Caco-2 (cell line): ENCODE measurements around the gene NELFA. TPM values are rescaled to one million over a fixed set of nuclear protein-coding genes. Genes with fewer than 3 reads are reported as not detected.
A peak's percentile ranks its signal among the peaks of the same experiment; 100 is the strongest.

Experiments
- BruUV-seq: library from RNA; stranded (reverse); fragments of 400-500 nt; replicated peaks from 2 replicates; lab custom pipeline; 2021; lab: Mats Ljungman, UMichigan
- CTCF ChIA-PET: fragments of 300-600 bp; sonication (Branson Sonifier 250); formaldehyde crosslinking; loops from one replicate; lab custom pipeline; 2022; ENCODE audit warnings: antibody characterized with exemption; lab: Charles Lee
- POLR2A ChIA-PET: fragments of 300-600 bp; sonication (Branson Sonifier 250); formaldehyde crosslinking; loops from one replicate; lab custom pipeline; 2022; ENCODE audit warnings: antibody characterized with exemption; lab: Charles Lee
- DNase-seq, 2 experiments: peaks; one replicate each; pipeline versions ENCODE4 v3.0.0 to v3.0.0-alpha.2; 2020 to 2022
- H3K27me3 ChIP-seq: replicated peaks from 2 replicates; pipeline ENCODE4 v1.6.0; 2011; ENCODE audit warnings: low read length; ENCODE audit not compliant: control insufficient read depth, insufficient read depth
- H3K36me3 ChIP-seq: 2 replicates; pipeline ENCODE4 v1.5.1; 2011; ENCODE audit warnings: low read length; ENCODE audit not compliant: control insufficient read depth, insufficient read depth
- H3K4me1 ChIP-seq: fragments of 250-450 bp; sonication (Bioruptor Pico); 2 replicates; pipeline ENCODE4 v1.5.1; 2020; ENCODE audit warnings: mild to moderate bottlenecking
- H3K4me3 ChIP-seq: 2 replicates; pipeline ENCODE4 v1.5.1; 2011; ENCODE audit warnings: low read depth, mild to moderate bottlenecking, control low read depth, low read length
- H3K9me3 ChIP-seq: fragments of 250-450 bp; sonication (Bioruptor Pico); 2 replicates; pipeline ENCODE4 v1.5.1; 2020; ENCODE audit warnings: mild to moderate bottlenecking, moderate library complexity
- H3K27ac Mint-ChIP-seq: one replicate; pipeline ENCODE4 v1.8.0; 2022; ENCODE audit warnings: mixed read lengths; ENCODE audit not compliant: unreplicated experiment
- H3K27me3 Mint-ChIP-seq: one replicate; pipeline ENCODE4 v1.8.0; 2022; ENCODE audit warnings: mixed read lengths; ENCODE audit not compliant: insufficient read depth, unreplicated experiment
- H3K36me3 Mint-ChIP-seq: one replicate; pipeline ENCODE4 v1.8.0; 2022; ENCODE audit warnings: mild to moderate bottlenecking, mixed read lengths; ENCODE audit not compliant: insufficient read depth, unreplicated experiment
- H3K4me1 Mint-ChIP-seq: one replicate; pipeline ENCODE4 v1.8.0; 2022; ENCODE audit warnings: low read depth, mixed read lengths; ENCODE audit not compliant: unreplicated experiment
- H3K4me3 Mint-ChIP-seq: one replicate; pipeline ENCODE4 v1.8.0; 2022; ENCODE audit warnings: mild to moderate bottlenecking, moderate library complexity, mixed read lengths; ENCODE audit not compliant: unreplicated experiment
- H3K9me3 Mint-ChIP-seq: one replicate; pipeline ENCODE4 v1.8.0; 2022; ENCODE audit warnings: mixed read lengths; ENCODE audit not compliant: unreplicated experiment
- intact Hi-C: fragments of 100-400 bp; cut with micrococcal nuclease; formaldehyde crosslinking; loops from one replicate; pipeline ENCODE4 v1.10.0; 2022; ENCODE audit not compliant: unreplicated experiment
- total RNA-seq: library from RNA; stranded (reverse); gene quantifications from 2 replicates; pipeline ENCODE4 v1.2.3, GENCODE V29; 2022
- TF ChIP-seq, protein P1 (sequence below), 2 experiments: fragments of 200-600 bp in 1 of 2; IDR thresholded peaks; 1 replicate in 1 of 2; 2 replicates in 1 of 2; pipeline versions ENCODE4 v1.5.1 to v1.8.0; 2011 to 2022; ENCODE audit warnings: antibody characterized with exemption in 1 of 2, control low read depth in 1 of 2, inconsistent platforms in 1 of 2, low read depth in 1 of 2, low read length in 1 of 2, mild to moderate bottlenecking in 1 of 2, moderate library complexity in 1 of 2; ENCODE audit not compliant: insufficient read depth in 1 of 2, severe bottlenecking in 1 of 2, unreplicated experiment in 1 of 2

NELFA gene
- total RNA-seq, 1 experiment from 2014 or later, result 53.0 TPM

DNA sequence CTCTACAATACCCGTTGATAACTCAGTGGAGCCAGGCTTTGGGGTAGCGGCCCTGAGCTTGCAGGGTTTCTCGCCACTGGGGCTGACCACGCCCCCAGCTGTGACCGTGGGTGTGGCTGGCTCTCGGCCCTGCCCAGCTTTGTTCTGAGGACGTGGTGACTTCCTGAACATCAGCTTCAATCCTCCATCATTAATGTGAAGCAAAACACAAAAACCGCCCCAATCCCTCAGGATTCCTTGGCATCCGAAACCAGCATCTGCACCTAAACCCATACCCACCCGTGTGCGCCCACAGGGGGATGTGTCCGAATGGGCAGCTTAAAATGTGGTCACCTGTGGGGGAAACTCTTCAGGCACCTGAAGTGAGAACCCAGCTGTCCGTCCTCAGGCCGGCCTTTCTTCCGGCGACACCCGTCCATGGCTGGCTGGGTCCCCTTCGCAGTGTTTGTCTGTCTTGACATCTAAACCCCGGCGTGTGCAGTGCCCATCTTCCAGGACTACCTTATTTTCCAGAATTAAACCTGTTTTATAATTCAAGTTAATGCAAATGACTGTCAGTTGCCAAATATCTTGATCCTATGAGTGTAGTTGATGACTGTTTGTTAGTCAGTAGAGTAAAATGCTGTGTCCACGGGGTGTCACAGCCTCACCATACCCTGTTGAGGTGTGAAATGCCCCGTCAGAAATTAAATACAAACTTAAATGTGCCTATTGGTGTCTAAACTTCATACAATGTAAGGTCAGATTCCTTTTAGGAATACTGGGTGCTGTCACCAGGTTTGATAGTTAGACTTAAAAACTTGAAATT lies 27.3 kb downstream of the NELFA start:
- H3K4me3 Mint-ChIP-seq, result no peak overlapping the region
- TF ChIP-seq, protein P1, sequence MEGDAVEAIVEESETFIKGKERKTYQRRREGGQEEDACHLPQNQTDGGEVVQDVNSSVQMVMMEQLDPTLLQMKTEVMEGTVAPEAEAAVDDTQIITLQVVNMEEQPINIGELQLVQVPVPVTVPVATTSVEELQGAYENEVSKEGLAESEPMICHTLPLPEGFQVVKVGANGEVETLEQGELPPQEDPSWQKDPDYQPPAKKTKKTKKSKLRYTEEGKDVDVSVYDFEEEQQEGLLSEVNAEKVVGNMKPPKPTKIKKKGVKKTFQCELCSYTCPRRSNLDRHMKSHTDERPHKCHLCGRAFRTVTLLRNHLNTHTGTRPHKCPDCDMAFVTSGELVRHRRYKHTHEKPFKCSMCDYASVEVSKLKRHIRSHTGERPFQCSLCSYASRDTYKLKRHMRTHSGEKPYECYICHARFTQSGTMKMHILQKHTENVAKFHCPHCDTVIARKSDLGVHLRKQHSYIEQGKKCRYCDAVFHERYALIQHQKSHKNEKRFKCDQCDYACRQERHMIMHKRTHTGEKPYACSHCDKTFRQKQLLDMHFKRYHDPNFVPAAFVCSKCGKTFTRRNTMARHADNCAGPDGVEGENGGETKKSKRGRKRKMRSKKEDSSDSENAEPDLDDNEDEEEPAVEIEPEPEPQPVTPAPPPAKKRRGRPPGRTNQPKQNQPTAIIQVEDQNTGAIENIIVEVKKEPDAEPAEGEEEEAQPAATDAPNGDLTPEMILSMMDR (IDR thresholded peaks at IDR 0.05; ENCODE audit: insufficient read depth in 1 of 2, low read depth in 1 of 2, low read length in 1 of 2, severe bottlenecking in 1 of 2, unreplicated experiment in 1 of 2), result no peak
- H3K27me3 Mint-ChIP-seq, result no peaks in the 10 kb centered on the region
- ChIA-PET CTCF (interaction anchor here (0.6 kb wide), 1 partner anchor 125 kb away, joined by 3 read pairs; no protein-coding TSS in a partner anchor), POLR2A (interaction anchor here (0.6 kb wide), 1 partner anchor 18 kb away, joined by 3 read pairs; no protein-coding TSS in a partner anchor)
- peak overlapping the region; percentile 30 for H3K27ac Mint-ChIP-seq
- H3K4me3 ChIP-seq, result no peak overlapping the region
- no peaks in the 10 kb centered on the region for H3K9me3 ChIP-seq
- no peaks in the 10 kb centered on the region for H3K9me3 Mint-ChIP-seq
- no peaks in the 10 kb centered on the region for H3K27me3 ChIP-seq
- BruUV-seq, result TSS peak; percentile 26
- intact Hi-C loops, result loop anchor here (10.0 kb wide), 1 partner anchor 203 kb away; no protein-coding TSS in a partner anchor
- peaks cover 6% of the 10 kb centered on the region for H3K36me3 ChIP-seq
- peaks cover 99% of the 10 kb centered on the region for H3K36me3 Mint-ChIP-seq
- H3K4me1 ChIP-seq, result no peaks in the 10 kb centered on the region
- peak in 1 of 2 experiments; percentile 38 for DNase-seq
- H3K4me1 Mint-ChIP-seq, result no peaks in the 10 kb centered on the region

DNA sequence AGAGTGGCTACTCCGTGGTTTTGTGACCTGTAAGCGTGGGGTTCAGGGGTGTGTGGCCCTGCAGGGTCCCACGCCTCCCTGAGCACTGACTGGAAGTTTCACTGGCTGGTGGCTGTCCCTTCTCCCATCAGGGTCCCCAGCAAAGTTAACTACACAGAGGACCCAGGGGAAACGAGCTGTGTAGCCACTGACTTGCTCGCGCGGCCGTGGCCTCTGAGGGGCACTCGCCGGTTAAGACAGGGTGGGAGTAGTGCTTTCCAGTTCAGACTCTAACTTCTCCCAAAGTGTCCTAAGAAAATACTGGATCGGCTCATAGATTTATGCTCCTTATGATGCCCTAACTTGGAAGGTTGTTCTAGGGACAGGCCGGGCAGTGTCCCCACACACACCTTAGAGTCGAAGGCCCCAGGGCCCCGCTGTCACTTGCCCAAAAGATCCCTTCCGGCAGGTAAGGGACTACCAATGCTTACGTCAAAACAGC lies 28.2 kb downstream of the NELFA start:
- Mint-ChIP-seq H3K36me3 (peaks cover 99% of the 10 kb centered on the region), H3K27ac (no peak overlapping the region), H3K27me3 (no peaks in the 10 kb centered on the region), H3K4me1 (no peaks in the 10 kb centered on the region), H3K4me3 (no peak overlapping the region), H3K9me3 (no peaks in the 10 kb centered on the region)
- TF ChIP-seq, protein P1 (IDR thresholded peaks at IDR 0.05; ENCODE audit: insufficient read depth in 1 of 2, low read depth in 1 of 2, low read length in 1 of 2, severe bottlenecking in 1 of 2, unreplicated experiment in 1 of 2), result no peak
- Histone ChIP-seq H3K4me3 (no peak overlapping the region), H3K4me1 (no peaks in the 10 kb centered on the region), H3K9me3 (no peaks in the 10 kb centered on the region), H3K27me3 (no peaks in the 10 kb centered on the region), H3K36me3 (peaks cover 6% of the 10 kb centered on the region)
- ChIA-PET POLR2A (interaction anchor here (0.6 kb wide), 1 partner anchor 17 kb away, joined by 3 read pairs; no protein-coding TSS in a partner anchor), CTCF (interaction anchor here (0.6 kb wide), 1 partner anchor 124 kb away, joined by 3 read pairs; no protein-coding TSS in a partner anchor)
- no peak for DNase-seq
- intact Hi-C loops, result loop anchor here (10.0 kb wide), 1 partner anchor 204 kb away; no protein-coding TSS in a partner anchor
- no TSS peak for BruUV-seq

DNA sequence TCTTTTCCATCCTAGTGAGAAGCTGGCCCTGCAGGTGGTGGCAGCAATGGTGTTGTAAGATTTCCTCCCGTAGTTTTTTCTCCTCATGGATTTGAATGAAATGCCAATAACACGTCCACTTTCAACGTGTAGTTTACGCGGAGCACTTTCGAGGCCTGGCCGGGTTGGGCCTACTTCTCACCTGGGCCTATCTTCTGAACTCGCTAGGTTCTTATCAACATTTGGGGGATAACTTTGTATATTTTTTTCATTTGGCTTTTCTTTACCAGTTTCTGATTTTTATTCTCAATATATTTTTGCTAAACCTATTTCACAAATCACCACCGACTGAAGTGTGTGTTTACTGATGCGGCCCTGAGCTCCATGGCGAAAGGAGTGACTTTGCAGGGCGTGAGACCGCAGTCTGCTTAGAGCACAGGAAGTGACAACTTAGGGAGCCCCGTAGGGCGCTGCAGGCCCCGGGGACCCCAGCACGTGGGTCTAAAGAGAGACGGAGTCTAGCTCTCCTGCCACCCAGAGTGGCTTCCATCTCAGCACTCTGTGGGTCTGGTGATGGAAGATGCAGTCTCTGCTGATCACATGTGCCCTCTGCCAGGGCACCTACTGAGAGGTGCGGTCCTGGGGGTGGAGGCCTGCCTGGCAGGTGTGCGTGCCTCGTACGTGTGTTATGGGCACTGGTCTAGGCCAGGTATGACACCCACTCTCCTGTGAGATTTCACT lies 29.1 kb downstream of the NELFA start:
- no peaks in the 10 kb centered on the region for H3K27me3 ChIP-seq
- H3K9me3 ChIP-seq, result no peaks in the 10 kb centered on the region
- no peak overlapping the region for H3K4me3 ChIP-seq
- TF ChIP-seq, protein P1 (IDR thresholded peaks at IDR 0.05; ENCODE audit: insufficient read depth in 1 of 2, low read depth in 1 of 2, low read length in 1 of 2, severe bottlenecking in 1 of 2, unreplicated experiment in 1 of 2), result no peak
- intact Hi-C loops, result loop anchor here (10.0 kb wide), 1 partner anchor 205 kb away; no protein-coding TSS in a partner anchor
- no peaks in the 10 kb centered on the region for H3K4me1 Mint-ChIP-seq
- CTCF ChIA-PET, result no interaction called here
- H3K9me3 Mint-ChIP-seq, result no peaks in the 10 kb centered on the region
- H3K36me3 Mint-ChIP-seq, result peaks cover 99% of the 10 kb centered on the region
- H3K27me3 Mint-ChIP-seq, result no peaks in the 10 kb centered on the region
- H3K36me3 ChIP-seq, result peaks cover 6% of the 10 kb centered on the region
- H3K4me1 ChIP-seq, result no peaks in the 10 kb centered on the region
- no peak overlapping the region for H3K27ac Mint-ChIP-seq
- POLR2A ChIA-PET, result no interaction called here
- no peak overlapping the region for H3K4me3 Mint-ChIP-seq
- BruUV-seq, result no TSS peak
- no peak for DNase-seq
